HEK293T (cell line): ENCODE data around the gene FUT8.

Experiments
- BHLHE40 ChIP-seq: fragments of 450-650 bp; IDR thresholded peaks from 2 replicates; pipeline ENCODE4 v1.6.1; 2016; ENCODE audit warnings: mild to moderate bottlenecking, moderate library complexity, borderline replicate concordance
- ELF4 ChIP-seq: fragments of 450-650 bp; IDR thresholded peaks from 2 replicates; pipeline ENCODE4 v1.6.1; 2017; ENCODE audit warnings: antibody characterized with exemption
- FOXA1 ChIP-seq: fragments of 450-650 bp; IDR thresholded peaks from 2 replicates; pipeline ENCODE4 v1.6.1; 2016; ENCODE audit warnings: mild to moderate bottlenecking
- HDGF ChIP-seq: fragments of 450-650 bp; IDR thresholded peaks from 2 replicates; pipeline ENCODE4 v1.6.1; 2017; ENCODE audit warnings: antibody characterized with exemption, borderline replicate concordance
- L3MBTL2 ChIP-seq: fragments of 450-650 bp; conservative IDR thresholded peaks from 2 replicates; pipeline ENCODE4 v1.6.1; 2016; ENCODE audit warnings: mild to moderate bottlenecking
- SUZ12 ChIP-seq: fragments of 450-650 bp; IDR thresholded peaks from 2 replicates; pipeline ENCODE4 v1.6.1; 2016; ENCODE audit warnings: mild to moderate bottlenecking
- TARDBP ChIP-seq: fragments of 450-650 bp; IDR thresholded peaks from 2 replicates; pipeline ENCODE4 v1.6.1; 2016

- TF ChIP-seq SUZ12 (no peak), HDGF (no peak), FOXA1 (no peak), L3MBTL2 (no peak), TARDBP (no peak), BHLHE40 (no peak), ELF4 (no peak)
Observed at GRCh38 chr14:65555358-65555757, 142.8 kb downstream of the FUT8 start.
